ENCODE data around the gene PLA2G4E. TPM values are rescaled to one million over a fixed set of nuclear protein-coding genes. Genes with fewer than 3 reads are reported as not detected.

Gene PLA2G4E
- total and polyA plus RNA-seq, 4 donors = not detected

DNA sequence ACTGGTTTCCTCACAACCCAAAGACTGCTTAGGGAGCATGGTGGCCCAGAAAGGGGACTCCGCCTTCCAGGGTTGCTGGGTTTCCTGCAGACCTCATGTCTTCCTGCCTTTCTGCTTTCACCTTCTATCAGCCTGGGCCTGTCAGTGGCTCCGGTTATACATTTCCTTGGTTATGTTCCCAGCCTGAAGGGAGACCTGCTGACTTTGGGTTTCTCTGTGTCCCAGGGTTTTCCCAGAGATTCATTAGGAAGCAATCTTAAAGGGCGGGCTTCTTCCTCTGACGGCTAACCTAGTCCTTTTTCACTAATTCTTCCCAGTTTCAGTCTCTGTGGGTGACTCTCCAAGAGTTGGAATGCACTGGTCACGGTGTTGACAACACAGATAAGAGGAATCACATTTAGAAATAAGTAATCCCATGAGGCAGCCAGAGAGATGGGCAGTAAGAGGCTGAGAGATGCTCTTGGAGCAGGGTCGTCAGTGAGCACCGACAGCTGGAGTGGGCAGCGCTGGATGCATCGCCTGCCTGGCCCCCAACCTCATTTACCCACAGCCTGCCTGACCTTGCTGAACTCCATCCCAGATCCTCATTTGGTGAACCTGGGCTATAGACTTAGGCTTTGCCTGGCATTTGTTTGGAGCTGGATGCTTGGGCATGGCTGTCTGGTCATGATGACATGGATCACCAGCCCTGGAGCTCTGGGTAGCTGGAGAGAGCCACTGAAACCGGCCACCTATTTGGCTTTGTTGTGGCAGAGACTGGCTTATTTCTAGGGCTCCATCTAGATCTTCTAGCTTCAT lies 38.5 kb downstream of the PLA2G4E start:
- intact Hi-C loops (cut with DNase I) = loop anchor here in 1 of 2 donors (10.0 kb wide), 1 partner anchor 152 kb away; no protein-coding TSS in a partner anchor
- Histone ChIP-seq H3K9me3 (ENCODE audit: control insufficient read depth, low read length) (no peaks in the 10 kb centered on the region), H3K27me3 (ENCODE audit: control insufficient read depth in 1 of 2, insufficient read depth in 2 of 2, low read length in 1 of 2) (no peaks in the 10 kb centered on the region), H3K36me3 (ENCODE audit: control insufficient read depth in 1 of 2, insufficient read depth in 2 of 2, low read length in 1 of 2) (no peaks in the 10 kb centered on the region), H3K27ac (ENCODE audit: low read depth in 1 of 2, low read length in 2 of 2) (no peak overlapping the region), H3K4me3 (ENCODE audit: low read length in 2 of 2) (no peak overlapping the region), H3K4me1 (ENCODE audit: control insufficient read depth in 1 of 2, insufficient read depth in 2 of 2, low read length in 2 of 2) (peaks cover 0 to 2% of the 10 kb centered on the region in 2 donors)
- DNase-seq (no peak), ATAC-seq (ENCODE audit: low FRiP score) (no peak)
- WGBS, 2 donors = 89 to 92% methylated on average over 10 of the region's 10 CpGs

DNA sequence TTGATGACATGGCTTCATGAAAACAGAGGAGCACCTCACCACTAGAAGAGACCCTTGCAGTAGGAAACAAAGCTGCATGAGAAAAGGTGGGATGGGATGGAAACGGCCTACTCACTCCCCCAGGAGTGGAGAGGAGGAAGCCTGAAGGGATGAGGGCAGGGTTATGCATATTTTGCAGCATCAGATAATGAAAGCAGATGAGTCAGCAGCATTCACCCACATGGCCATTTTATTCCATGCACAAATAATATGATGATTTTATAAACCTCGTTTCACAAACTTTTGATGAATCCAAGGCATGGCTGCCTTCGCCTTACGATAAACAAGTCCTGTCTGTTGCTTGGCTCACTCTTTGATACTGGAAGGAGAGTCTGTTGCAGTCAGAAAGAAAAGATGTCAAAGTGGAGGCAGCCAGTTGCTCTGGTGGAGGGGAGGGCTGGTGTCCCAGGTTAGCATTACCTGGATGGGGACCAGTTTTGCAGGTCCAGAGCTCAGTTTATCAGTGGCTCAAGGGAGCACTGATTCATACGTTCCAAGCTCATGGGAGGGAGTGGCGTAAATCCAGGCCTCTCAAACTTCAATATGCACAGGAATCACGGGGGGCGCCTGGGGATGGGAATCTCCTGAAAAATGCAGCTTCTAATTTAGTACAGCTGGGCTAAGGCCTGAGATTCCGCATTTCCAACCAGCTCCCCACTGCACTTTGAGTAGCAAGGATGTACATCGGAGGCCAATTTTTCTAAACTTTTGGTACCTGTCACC lies 39.3 kb downstream of the PLA2G4E start:
- DNase-seq (no peak), ATAC-seq (ENCODE audit: low FRiP score) (no peak)
- intact Hi-C loops (cut with DNase I) = loop anchor here in 1 of 2 donors (10.0 kb wide), 1 partner anchor 153 kb away; no protein-coding TSS in a partner anchor

GRCh38 chr15:41980654-41981323 lies 40.1 kb downstream of the PLA2G4E start:
- Histone ChIP-seq H3K36me3 (ENCODE audit: control insufficient read depth in 1 of 2, insufficient read depth in 2 of 2, low read length in 1 of 2) (no peaks in the 10 kb centered on the region), H3K4me1 (ENCODE audit: control insufficient read depth in 1 of 2, insufficient read depth in 2 of 2, low read length in 2 of 2) (peaks cover 0 to 2% of the 10 kb centered on the region in 2 donors), H3K9me3 (ENCODE audit: control insufficient read depth, low read length) (no peaks in the 10 kb centered on the region), H3K4me3 (ENCODE audit: low read length in 2 of 2) (no peak overlapping the region), H3K27ac (ENCODE audit: low read depth in 1 of 2, low read length in 2 of 2) (no peak overlapping the region), H3K27me3 (ENCODE audit: control insufficient read depth in 1 of 2, insufficient read depth in 2 of 2, low read length in 1 of 2) (no peaks in the 10 kb centered on the region)
- DNase-seq = no peak
- intact Hi-C loops (cut with DNase I) = loop anchor here in 1 of 2 donors (10.0 kb wide), 1 partner anchor 154 kb away; no protein-coding TSS in a partner anchor
- no peak for ATAC-seq (ENCODE audit: low FRiP score)
- 75 to 79% methylated on average over 7 of the region's 7 CpGs for WGBS, 2 donors

More for the DNA sequence above, 39.3 kb downstream of the PLA2G4E start:
- H3K4me1 ChIP-seq (ENCODE audit: control insufficient read depth in 1 of 2, insufficient read depth in 2 of 2, low read length in 2 of 2) = peaks cover 0 to 2% of the 10 kb centered on the region in 2 donors
- no peak overlapping the region for H3K27ac ChIP-seq (ENCODE audit: low read depth in 1 of 2, low read length in 2 of 2)
- no peaks in the 10 kb centered on the region for H3K27me3 ChIP-seq (ENCODE audit: control insufficient read depth in 1 of 2, insufficient read depth in 2 of 2, low read length in 1 of 2)
- no peak overlapping the region for H3K4me3 ChIP-seq (ENCODE audit: low read length in 2 of 2)
- no peaks in the 10 kb centered on the region for H3K36me3 ChIP-seq (ENCODE audit: control insufficient read depth in 1 of 2, insufficient read depth in 2 of 2, low read length in 1 of 2)
- 95 to 96% methylated on average over 10 of the region's 10 CpGs for whole genome bisulfite sequencing, 2 donors
- no peaks in the 10 kb centered on the region for H3K9me3 ChIP-seq (ENCODE audit: control insufficient read depth, low read length)

DNA sequence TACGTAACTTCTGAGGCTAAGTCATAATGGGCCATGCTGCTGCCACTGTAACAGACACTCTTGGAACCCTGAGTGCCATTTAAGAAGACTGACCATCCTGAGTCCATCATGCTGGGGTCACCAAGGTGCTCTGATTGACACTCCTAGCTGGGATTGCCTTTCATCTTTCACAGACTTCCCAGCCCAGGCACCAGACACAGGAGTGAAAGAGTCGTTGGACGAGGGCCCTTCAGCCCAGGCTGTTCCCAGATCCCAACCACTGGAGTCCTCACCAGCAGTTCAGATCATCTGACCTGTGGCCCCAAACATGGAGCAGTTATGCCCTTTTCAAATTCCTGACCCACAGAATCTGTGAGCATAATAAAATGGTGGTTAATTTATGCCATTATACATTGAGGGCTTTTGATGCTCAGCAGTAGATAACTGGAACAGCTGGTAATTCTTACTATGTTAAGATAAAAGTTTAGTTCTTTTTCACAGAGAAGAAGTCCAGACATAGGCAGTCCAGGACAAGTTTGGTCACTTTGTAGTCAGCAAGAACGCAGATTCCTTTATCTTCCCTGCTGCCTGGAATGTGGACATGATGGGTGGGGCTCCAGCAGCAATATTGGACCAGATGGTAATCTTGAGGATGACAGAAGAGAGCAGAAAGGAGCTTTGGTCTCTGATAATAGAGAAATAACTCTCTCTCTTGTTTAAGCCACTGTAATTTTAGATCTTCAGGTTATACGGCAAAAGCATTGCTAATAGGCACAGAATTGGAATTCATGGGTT lies 41.2 kb downstream of the PLA2G4E start:
- 89 to 92% methylated on average over 5 of the region's 5 CpGs for WGBS, 2 donors
- intact Hi-C loops (cut with DNase I) = loop anchor here in 1 of 2 donors (10.0 kb wide), 2 partner anchors 145 to 155 kb away; partner anchors contain the start of gene PLA2G4B
- DNase-seq (no peak), ATAC-seq (ENCODE audit: low FRiP score) (no peak)
- H3K36me3 ChIP-seq (ENCODE audit: control insufficient read depth in 1 of 2, insufficient read depth in 2 of 2, low read length in 1 of 2) = no peaks in the 10 kb centered on the region
- no peaks in the 10 kb centered on the region for H3K4me1 ChIP-seq (ENCODE audit: control insufficient read depth in 1 of 2, insufficient read depth in 2 of 2, low read length in 2 of 2)
- H3K9me3 ChIP-seq (ENCODE audit: control insufficient read depth, low read length) = no peaks in the 10 kb centered on the region
- no peaks in the 10 kb centered on the region for H3K27me3 ChIP-seq (ENCODE audit: control insufficient read depth in 1 of 2, insufficient read depth in 2 of 2, low read length in 1 of 2)
- no peak overlapping the region for H3K4me3 ChIP-seq (ENCODE audit: low read length in 2 of 2)
- H3K27ac ChIP-seq (ENCODE audit: low read depth in 1 of 2, low read length in 2 of 2) = no peak overlapping the region

- H3K4me1 ChIP-seq (ENCODE audit: control insufficient read depth in 1 of 2, insufficient read depth in 2 of 2, low read length in 2 of 2) = no peaks in the 10 kb centered on the region
- H3K27ac ChIP-seq (ENCODE audit: low read depth in 1 of 2, low read length in 2 of 2) = no peak overlapping the region
- DNase-seq (no peak), ATAC-seq (ENCODE audit: low FRiP score) (no peak)
- whole genome bisulfite sequencing, 2 donors = 79% methylated on average over 4 of the region's 4 CpGs
- no peaks in the 10 kb centered on the region for H3K36me3 ChIP-seq (ENCODE audit: control insufficient read depth in 1 of 2, insufficient read depth in 2 of 2, low read length in 1 of 2)
- intact Hi-C loops (cut with DNase I) = loop anchor here in 1 of 2 donors (10.0 kb wide), 1 partner anchor 144 kb away; the partner anchor contains the start of gene PLA2G4B
- no peaks in the 10 kb centered on the region for H3K27me3 ChIP-seq (ENCODE audit: control insufficient read depth in 1 of 2, insufficient read depth in 2 of 2, low read length in 1 of 2)
- no peak overlapping the region for H3K4me3 ChIP-seq (ENCODE audit: low read length in 2 of 2)
- no peaks in the 10 kb centered on the region for H3K9me3 ChIP-seq (ENCODE audit: control insufficient read depth, low read length)
These were observed 42.3 kb downstream of the PLA2G4E start for GRCh38 chr15:41978534-41978933.

GRCh38 chr15:41977757-41978383 lies 43.0 kb downstream of the PLA2G4E start:
- WGBS, 2 donors = 83% methylated on average over 6 of the region's 6 CpGs

GRCh38 chr15:41975669-41976068 lies 45.2 kb downstream of the PLA2G4E start:
- intact Hi-C loops (cut with DNase I) = loop anchor here in 1 of 2 donors (10.0 kb wide), 1 partner anchor 141 kb away; the partner anchor contains the start of gene PLA2G4B

More at GRCh38 chr15:41977757-41978383, 43.0 kb downstream of the PLA2G4E start:
- no peaks in the 10 kb centered on the region for H3K9me3 ChIP-seq (ENCODE audit: control insufficient read depth, low read length)
- H3K27ac ChIP-seq (ENCODE audit: low read depth in 1 of 2, low read length in 2 of 2) = no peak overlapping the region
- ATAC-seq (ENCODE audit: low FRiP score) (no peak), DNase-seq (no peak)
- no peaks in the 10 kb centered on the region for H3K36me3 ChIP-seq (ENCODE audit: control insufficient read depth in 1 of 2, insufficient read depth in 2 of 2, low read length in 1 of 2)
- no peaks in the 10 kb centered on the region for H3K27me3 ChIP-seq (ENCODE audit: control insufficient read depth in 1 of 2, insufficient read depth in 2 of 2, low read length in 1 of 2)
- H3K4me3 ChIP-seq (ENCODE audit: low read length in 2 of 2) = no peak overlapping the region
- H3K4me1 ChIP-seq (ENCODE audit: control insufficient read depth in 1 of 2, insufficient read depth in 2 of 2, low read length in 2 of 2) = no peaks in the 10 kb centered on the region
- intact Hi-C loops (cut with DNase I) = loop anchor here in 1 of 2 donors (10.0 kb wide), 1 partner anchor 143 kb away; the partner anchor contains the start of gene PLA2G4B

More at GRCh38 chr15:41975669-41976068, 45.2 kb downstream of the PLA2G4E start:
- Histone ChIP-seq H3K27me3 (ENCODE audit: control insufficient read depth in 1 of 2, insufficient read depth in 2 of 2, low read length in 1 of 2) (no peaks in the 10 kb centered on the region), H3K4me3 (ENCODE audit: low read length in 2 of 2) (no peak overlapping the region), H3K36me3 (ENCODE audit: control insufficient read depth in 1 of 2, insufficient read depth in 2 of 2, low read length in 1 of 2) (no peaks in the 10 kb centered on the region), H3K4me1 (ENCODE audit: control insufficient read depth in 1 of 2, insufficient read depth in 2 of 2, low read length in 2 of 2) (peaks cover 0 to under 1% of the 10 kb centered on the region in 2 donors), H3K27ac (ENCODE audit: low read depth in 1 of 2, low read length in 2 of 2) (no peak overlapping the region), H3K9me3 (ENCODE audit: control insufficient read depth, low read length) (no peaks in the 10 kb centered on the region)
- ATAC-seq (ENCODE audit: low FRiP score) (no peak), DNase-seq (no peak)
- 57 to 71% methylated on average over 2 of the region's 2 CpGs for WGBS, 2 donors

Data from aorta (tissue), 5 donors.